GM12878 (cell line): ENCODE data around the gene ZNF341. TPM values are rescaled to one million over a fixed set of nuclear protein-coding genes. Genes with fewer than 3 reads are reported as not detected.

Experiments
- BMI1 ChIP-seq: fragments of 450-650 bp; IDR thresholded peaks from 2 replicates; pipeline ENCODE4 v1.6.1; 2016; ENCODE audit warnings: mild to moderate bottlenecking, moderate library complexity, borderline replicate concordance
- CBFB ChIP-seq: IDR thresholded peaks from 2 replicates; pipeline ENCODE4 v1.6.1; 2016; ENCODE audit warnings: antibody characterized with exemption, low read depth
- CEBPB ChIP-seq, 2 experiments: fragments of 150-350 bp in 1 of 2; IDR thresholded peaks; 2 replicates each; pipeline ENCODE4 v1.6.1; 2012 to 2014; ENCODE audit warnings: low read depth in 2 of 2, low read length in 2 of 2, borderline replicate concordance in 1 of 2, inconsistent platforms in 1 of 2
- EED ChIP-seq: sonication (generic); IDR thresholded peaks from 2 replicates; pipeline ENCODE4 v1.6.1; 2016; ENCODE audit warnings: antibody characterized with exemption, low read depth
- FOXM1 ChIP-seq: IDR thresholded peaks from 2 replicates; pipeline ENCODE4 v1.6.1; 2012; ENCODE audit warnings: low read depth, mild to moderate bottlenecking, inconsistent platforms, low read length, moderate library complexity
- HCFC1 ChIP-seq: fragments of 150-350 bp; IDR thresholded peaks from 2 replicates; pipeline ENCODE4 v1.6.1; 2014; ENCODE audit warnings: low read length
- MTA2 ChIP-seq: fragments of 450-650 bp; IDR thresholded peaks from 2 replicates; pipeline ENCODE4 v1.6.1; 2016; ENCODE audit warnings: low read depth, mild to moderate bottlenecking, moderate library complexity
- NFYA ChIP-seq: IDR thresholded peaks from 2 replicates; pipeline ENCODE4 v1.6.1; 2011; ENCODE audit warnings: low read depth, mild to moderate bottlenecking, low read length, improper control_type of control experiment, borderline replicate concordance
- POU2F2 ChIP-seq: IDR thresholded peaks from 3 replicates; pipeline ENCODE4 v1.6.1; 2011; ENCODE audit warnings: low read depth, mild to moderate bottlenecking, low read length, borderline replicate concordance
- RAD51 ChIP-seq: fragments of 450-650 bp; IDR thresholded peaks from 2 replicates; pipeline ENCODE4 v1.6.1; 2016; ENCODE audit warnings: moderate library complexity, mild to moderate bottlenecking, inconsistent platforms
- RBBP5 ChIP-seq: fragments of 200-600 bp; sonication (generic); conservative IDR thresholded peaks from 2 replicates; pipeline ENCODE4 v1.6.1; 2016
- RFX5 ChIP-seq: IDR thresholded peaks from 2 replicates; pipeline ENCODE4 v1.6.1; 2011; ENCODE audit warnings: low read depth, low read length, improper control_type of control experiment
- RUNX3 ChIP-seq: IDR thresholded peaks from 2 replicates; pipeline ENCODE4 v1.6.1; 2012; ENCODE audit warnings: low read length, inconsistent platforms
- SIX5 ChIP-seq: IDR thresholded peaks from 2 replicates; pipeline ENCODE4 v1.6.1; 2011; ENCODE audit warnings: mild to moderate bottlenecking, low read depth, low read length, moderate library complexity; ENCODE audit not compliant: severe bottlenecking
- SREBF2 ChIP-seq: IDR thresholded peaks from 2 replicates; pipeline ENCODE4 v1.6.1; 2012; ENCODE audit warnings: mild to moderate bottlenecking, low read length
- TARDBP ChIP-seq: IDR thresholded peaks from 2 replicates; pipeline ENCODE4 v1.6.1; 2016; ENCODE audit warnings: borderline replicate concordance
- YBX1 ChIP-seq: fragments of 450-650 bp; IDR thresholded peaks from 2 replicates; pipeline ENCODE4 v1.6.1; 2016; ENCODE audit warnings: antibody characterized with exemption
- polyA plus RNA-seq, 11 experiments: library from polyadenylated mRNA; depleted of rRNA in 4 of 11; unstranded in 6 of 11; stranded (reverse) in 5 of 11; fragments of >200 nt; fragmentation: Nextera tagmentation in 4 of 11; fragmentation: Illumina TruSeq in 1 of 11; extraction: Ambion mirVana in 4 of 11; extraction: Trizol in 1 of 11; gene quantifications; 1 replicate in 1 of 11; 2 replicates in 10 of 11; pipeline versions ENCODE4 v1.2.1 to v1.2.3, GENCODE V29; 2011 to 2016; ENCODE audit warnings: inconsistent platforms in 2 of 11, missing spikeins in 2 of 11, low read depth in 1 of 11
- total RNA-seq, 4 experiments: library from RNA; depleted of rRNA in 3 of 4; stranded (reverse); fragments of >200 nt in 3 of 4; fragmentation: Illumina TruSeq in 1 of 4; extraction: Trizol in 1 of 4; gene quantifications; 2 replicates each; pipeline versions ENCODE4 v1.2.1 to v1.2.3, GENCODE V29; 2013 to 2021
- TF ChIP-seq, protein P1 (sequence below): IDR thresholded peaks from 2 replicates; pipeline ENCODE4 v1.6.1; 2011; ENCODE audit warnings: mild to moderate bottlenecking, low read depth, low read length, moderate library complexity; ENCODE audit not compliant: insufficient replicate concordance
- TF ChIP-seq, protein P2 (sequence below): IDR thresholded peaks from 2 replicates; pipeline ENCODE4 v1.6.1; 2011; ENCODE audit warnings: borderline replicate concordance, low read depth, mild to moderate bottlenecking, moderate library complexity, mixed read lengths, low read length; ENCODE audit not compliant: insufficient read depth; ENCODE audit errors: extremely low read length
- TF ChIP-seq, protein P3 (sequence below): fragments of 450-650 bp; conservative IDR thresholded peaks from 2 replicates; pipeline ENCODE4 v1.6.1; 2017; ENCODE audit warnings: mild to moderate bottlenecking, moderate library complexity
- TF ChIP-seq, protein P4 (sequence below): fragments of 450-650 bp; IDR thresholded peaks from 2 replicates; pipeline ENCODE4 v1.6.1; 2016; ENCODE audit warnings: mild to moderate bottlenecking, moderate library complexity, borderline replicate concordance
- TF ChIP-seq, protein P5 (sequence below): IDR thresholded peaks from 2 replicates; pipeline ENCODE4 v1.6.1; 2012; ENCODE audit warnings: low read length, inconsistent platforms

Gene ZNF341
- total and polyA plus RNA-seq, 10 of the 15 experiments (the other 5 are each of a cell fraction or from before 2014, with no cell fraction given) = 0.18 to 5.0 (median 2.6) TPM

DNA sequence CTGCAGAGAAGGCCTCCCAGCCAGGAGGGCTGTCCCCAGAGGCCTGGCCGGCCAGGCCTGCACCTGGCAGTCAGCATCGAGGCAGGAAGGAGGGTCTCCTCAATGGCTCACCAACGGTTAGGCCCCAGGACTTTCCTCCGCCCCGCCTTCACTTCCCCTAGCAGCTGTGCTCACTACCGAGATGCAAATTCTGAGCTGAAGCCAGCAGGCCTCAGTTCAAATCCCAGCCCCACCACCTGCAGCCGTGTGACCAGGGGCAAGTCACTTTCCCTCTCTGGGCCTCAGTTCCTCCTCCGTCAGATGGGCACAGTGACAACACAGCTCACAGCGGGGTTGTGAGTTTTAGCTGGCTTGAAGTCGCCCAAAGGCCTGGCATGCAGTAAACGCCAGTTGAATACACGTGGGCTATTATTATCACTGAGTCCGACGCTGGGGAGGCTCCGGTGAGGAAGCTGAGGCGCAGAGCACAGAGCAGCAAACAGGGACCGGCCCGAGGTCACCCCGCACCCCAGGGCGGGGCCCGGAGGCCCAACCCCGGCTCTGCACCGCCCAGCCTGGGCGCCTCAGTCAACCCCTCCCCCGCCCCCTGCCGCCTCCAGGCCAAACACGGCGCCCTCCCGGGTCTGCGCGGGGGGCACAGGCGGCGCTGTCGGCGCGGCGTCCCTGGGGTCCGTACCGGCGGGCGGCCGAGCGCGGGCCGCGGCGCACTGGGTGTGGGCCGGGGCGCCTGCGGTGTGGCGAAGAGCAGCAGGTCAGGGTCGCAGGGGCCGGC, 46.3 kb upstream of the ZNF341 start (continued):
- TF ChIP-seq, protein P1, sequence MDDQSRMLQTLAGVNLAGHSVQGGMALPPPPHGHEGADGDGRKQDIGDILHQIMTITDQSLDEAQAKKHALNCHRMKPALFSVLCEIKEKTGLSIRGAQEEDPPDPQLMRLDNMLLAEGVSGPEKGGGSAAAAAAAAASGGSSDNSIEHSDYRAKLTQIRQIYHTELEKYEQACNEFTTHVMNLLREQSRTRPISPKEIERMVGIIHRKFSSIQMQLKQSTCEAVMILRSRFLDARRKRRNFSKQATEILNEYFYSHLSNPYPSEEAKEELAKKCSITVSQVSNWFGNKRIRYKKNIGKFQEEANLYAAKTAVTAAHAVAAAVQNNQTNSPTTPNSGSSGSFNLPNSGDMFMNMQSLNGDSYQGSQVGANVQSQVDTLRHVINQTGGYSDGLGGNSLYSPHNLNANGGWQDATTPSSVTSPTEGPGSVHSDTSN = no peak
- TF ChIP-seq YBX1 = no peak
- TF ChIP-seq RAD51 = no peak
- no peak for TF ChIP-seq CBFB
- TF ChIP-seq, protein P2, sequence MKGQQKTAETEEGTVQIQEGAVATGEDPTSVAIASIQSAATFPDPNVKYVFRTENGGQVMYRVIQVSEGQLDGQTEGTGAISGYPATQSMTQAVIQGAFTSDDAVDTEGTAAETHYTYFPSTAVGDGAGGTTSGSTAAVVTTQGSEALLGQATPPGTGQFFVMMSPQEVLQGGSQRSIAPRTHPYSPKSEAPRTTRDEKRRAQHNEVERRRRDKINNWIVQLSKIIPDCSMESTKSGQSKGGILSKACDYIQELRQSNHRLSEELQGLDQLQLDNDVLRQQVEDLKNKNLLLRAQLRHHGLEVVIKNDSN = no peak
- TF ChIP-seq NFYA = no peak
- TF ChIP-seq FOXM1 = no peak
- TF ChIP-seq, protein P3, sequence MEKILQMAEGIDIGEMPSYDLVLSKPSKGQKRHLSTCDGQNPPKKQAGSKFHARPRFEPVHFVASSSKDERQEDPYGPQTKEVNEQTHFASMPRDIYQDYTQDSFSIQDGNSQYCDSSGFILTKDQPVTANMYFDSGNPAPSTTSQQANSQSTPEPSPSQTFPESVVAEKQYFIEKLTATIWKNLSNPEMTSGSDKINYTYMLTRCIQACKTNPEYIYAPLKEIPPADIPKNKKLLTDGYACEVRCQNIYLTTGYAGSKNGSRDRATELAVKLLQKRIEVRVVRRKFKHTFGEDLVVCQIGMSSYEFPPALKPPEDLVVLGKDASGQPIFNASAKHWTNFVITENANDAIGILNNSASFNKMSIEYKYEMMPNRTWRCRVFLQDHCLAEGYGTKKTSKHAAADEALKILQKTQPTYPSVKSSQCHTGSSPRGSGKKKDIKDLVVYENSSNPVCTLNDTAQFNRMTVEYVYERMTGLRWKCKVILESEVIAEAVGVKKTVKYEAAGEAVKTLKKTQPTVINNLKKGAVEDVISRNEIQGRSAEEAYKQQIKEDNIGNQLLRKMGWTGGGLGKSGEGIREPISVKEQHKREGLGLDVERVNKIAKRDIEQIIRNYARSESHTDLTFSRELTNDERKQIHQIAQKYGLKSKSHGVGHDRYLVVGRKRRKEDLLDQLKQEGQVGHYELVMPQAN = no peak; the same call in 1 of the 2 replicates
- no peak for TF ChIP-seq CEBPB (IDR thresholded peaks at IDR 0.05; ENCODE audit: borderline replicate concordance in 1 of 2, low read depth in 2 of 2, low read length in 2 of 2)
- no peak for TF ChIP-seq SREBF2
- TF ChIP-seq RUNX3 = peak; percentile 23; the same call in 1 of the 2 replicates
- TF ChIP-seq MTA2 = no peak
- TF ChIP-seq, protein P4, sequence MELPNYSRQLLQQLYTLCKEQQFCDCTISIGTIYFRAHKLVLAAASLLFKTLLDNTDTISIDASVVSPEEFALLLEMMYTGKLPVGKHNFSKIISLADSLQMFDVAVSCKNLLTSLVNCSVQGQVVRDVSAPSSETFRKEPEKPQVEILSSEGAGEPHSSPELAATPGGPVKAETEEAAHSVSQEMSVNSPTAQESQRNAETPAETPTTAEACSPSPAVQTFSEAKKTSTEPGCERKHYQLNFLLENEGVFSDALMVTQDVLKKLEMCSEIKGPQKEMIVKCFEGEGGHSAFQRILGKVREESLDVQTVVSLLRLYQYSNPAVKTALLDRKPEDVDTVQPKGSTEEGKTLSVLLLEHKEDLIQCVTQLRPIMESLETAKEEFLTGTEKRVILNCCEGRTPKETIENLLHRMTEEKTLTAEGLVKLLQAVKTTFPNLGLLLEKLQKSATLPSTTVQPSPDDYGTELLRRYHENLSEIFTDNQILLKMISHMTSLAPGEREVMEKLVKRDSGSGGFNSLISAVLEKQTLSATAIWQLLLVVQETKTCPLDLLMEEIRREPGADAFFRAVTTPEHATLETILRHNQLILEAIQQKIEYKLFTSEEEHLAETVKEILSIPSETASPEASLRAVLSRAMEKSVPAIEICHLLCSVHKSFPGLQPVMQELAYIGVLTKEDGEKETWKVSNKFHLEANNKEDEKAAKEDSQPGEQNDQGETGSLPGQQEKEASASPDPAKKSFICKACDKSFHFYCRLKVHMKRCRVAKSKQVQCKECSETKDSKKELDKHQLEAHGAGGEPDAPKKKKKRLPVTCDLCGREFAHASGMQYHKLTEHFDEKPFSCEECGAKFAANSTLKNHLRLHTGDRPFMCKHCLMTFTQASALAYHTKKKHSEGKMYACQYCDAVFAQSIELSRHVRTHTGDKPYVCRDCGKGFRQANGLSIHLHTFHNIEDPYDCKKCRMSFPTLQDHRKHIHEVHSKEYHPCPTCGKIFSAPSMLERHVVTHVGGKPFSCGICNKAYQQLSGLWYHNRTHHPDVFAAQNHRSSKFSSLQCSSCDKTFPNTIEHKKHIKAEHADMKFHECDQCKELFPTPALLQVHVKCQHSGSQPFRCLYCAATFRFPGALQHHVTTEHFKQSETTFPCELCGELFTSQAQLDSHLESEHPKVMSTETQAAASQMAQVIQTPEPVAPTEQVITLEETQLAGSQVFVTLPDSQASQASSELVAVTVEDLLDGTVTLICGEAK = no peak
- no peak for TF ChIP-seq BMI1
- TF ChIP-seq TARDBP = no peak
- TF ChIP-seq SIX5 = no peak
- TF ChIP-seq RFX5 = no peak
- no peak for TF ChIP-seq EED
- TF ChIP-seq POU2F2 = peak; percentile 82; the same call in 2 of the 3 replicates
- TF ChIP-seq RBBP5 = no peak
- TF ChIP-seq HCFC1 = no peak
- TF ChIP-seq, protein P5, sequence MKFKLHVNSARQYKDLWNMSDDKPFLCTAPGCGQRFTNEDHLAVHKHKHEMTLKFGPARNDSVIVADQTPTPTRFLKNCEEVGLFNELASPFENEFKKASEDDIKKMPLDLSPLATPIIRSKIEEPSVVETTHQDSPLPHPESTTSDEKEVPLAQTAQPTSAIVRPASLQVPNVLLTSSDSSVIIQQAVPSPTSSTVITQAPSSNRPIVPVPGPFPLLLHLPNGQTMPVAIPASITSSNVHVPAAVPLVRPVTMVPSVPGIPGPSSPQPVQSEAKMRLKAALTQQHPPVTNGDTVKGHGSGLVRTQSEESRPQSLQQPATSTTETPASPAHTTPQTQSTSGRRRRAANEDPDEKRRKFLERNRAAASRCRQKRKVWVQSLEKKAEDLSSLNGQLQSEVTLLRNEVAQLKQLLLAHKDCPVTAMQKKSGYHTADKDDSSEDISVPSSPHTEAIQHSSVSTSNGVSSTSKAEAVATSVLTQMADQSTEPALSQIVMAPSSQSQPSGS = no peak
